Tibial nerve (tissue), 4 donors: ENCODE measurements around the gene CYP4X1. TPM values are rescaled to one million over a fixed set of nuclear protein-coding genes. Genes with fewer than 3 reads are reported as not detected.

ENCODE experiments used
- DNase-seq, 2 donors: peaks; one replicate each; pipeline ENCODE4 v3.0.0-alpha.2; 2019; ENCODE audit warnings: low spot score in 2 of 2
- H3K27ac ChIP-seq, 4 donors: fragments of 200-600 bp; sonication (generic) in 3 of 4; one replicate each; pipeline ENCODE4 v1.5.1; 2017 to 2019; ENCODE audit warnings: mild to moderate bottlenecking in 1 of 4
- H3K27me3 ChIP-seq, 2 donors: fragments of 200-600 bp; sonication (generic) in 1 of 2; one replicate each; pipeline versions ENCODE4 v1.5.1 to v1.6.0; 2017 to 2019
- H3K36me3 ChIP-seq, 3 donors: fragments of 200-600 bp; sonication (generic); one replicate each; pipeline ENCODE4 v1.5.1; 2018 to 2019
- H3K4me1 ChIP-seq, 4 donors: fragments of 200-600 bp; sonication (generic) in 3 of 4; one replicate each; pipeline ENCODE4 v1.5.1; 2017 to 2019
- H3K4me3 ChIP-seq, 4 donors: fragments of 200-600 bp; sonication (generic) in 3 of 4; one replicate each; pipeline ENCODE4 v1.5.1; 2017 to 2019; ENCODE audit warnings: mild to moderate bottlenecking in 1 of 4, moderate library complexity in 1 of 4
- H3K9me3 ChIP-seq, 4 donors: fragments of 200-600 bp; sonication (generic) in 3 of 4; one replicate each; pipeline ENCODE4 v1.5.1; 2017 to 2019
- EP300 ChIP-seq, 2 donors: sonication (generic); formaldehyde crosslinking; IDR thresholded peaks; one replicate each; pipeline ENCODE4 v1.6.1; 2017; ENCODE audit warnings: antibody characterized with exemption in 2 of 2, mild to moderate bottlenecking in 1 of 2
- POLR2A ChIP-seq, 2 donors: fragments of 450-650 bp; IDR thresholded peaks; one replicate each; pipeline ENCODE4 v1.6.1; 2017; ENCODE audit warnings: antibody characterized with exemption in 2 of 2, mild to moderate bottlenecking in 2 of 2, moderate library complexity in 2 of 2
- WGBS, 2 donors: methylation state at CpG; one replicate each; pipeline ENCODE4 v1.1.5; 2018; 5-methylcytosine and 5-hydroxymethylcytosine counted together
- total RNA-seq, 4 donors: library from RNA; depleted of rRNA; stranded (reverse); fragments of >200 nt; gene quantifications; one replicate each; pipeline ENCODE4 v1.1.0, GENCODE V29; 2016
- TF ChIP-seq, protein P1 (sequence below), 5 experiments: fragments of 200-600 bp in 3 of 5; fragments of 450-650 bp in 2 of 5; sonication (generic) in 3 of 5; IDR thresholded peaks; one replicate each; pipeline ENCODE4 v1.5.1; 2016 to 2019; ENCODE audit warnings: antibody characterized with exemption in 5 of 5, mild to moderate bottlenecking in 3 of 5, moderate library complexity in 2 of 5

CYP4X1 gene
- total RNA-seq, 4 donors from 2014 or later = 40.6 to 49.5 (median 41.5) TPM

DNA sequence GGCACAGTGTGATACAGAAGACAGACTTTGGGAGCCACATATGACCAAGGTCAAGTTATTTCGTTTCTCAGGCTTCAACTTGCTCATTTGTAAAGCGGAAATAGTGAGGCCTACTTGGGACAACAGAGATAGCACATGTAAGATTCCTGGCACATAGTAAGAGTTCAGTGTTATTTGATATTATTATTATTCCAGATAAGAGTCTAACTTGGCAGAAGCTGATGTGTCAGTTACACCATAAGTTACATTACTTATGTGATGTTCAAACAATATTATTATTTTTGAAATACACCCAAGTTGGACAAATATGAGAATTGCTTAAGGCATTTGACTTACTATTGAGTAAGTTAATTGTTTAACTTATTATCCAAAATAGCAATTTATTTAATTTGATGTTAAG is 10.2 kb upstream of the CYP4X1 start:
- no peaks in the 10 kb centered on the region for H3K27me3 ChIP-seq
- H3K4me3 ChIP-seq = no peak overlapping the region
- TF ChIP-seq POLR2A (IDR thresholded peaks at IDR 0.05) = no peak
- TF ChIP-seq, protein P1, sequence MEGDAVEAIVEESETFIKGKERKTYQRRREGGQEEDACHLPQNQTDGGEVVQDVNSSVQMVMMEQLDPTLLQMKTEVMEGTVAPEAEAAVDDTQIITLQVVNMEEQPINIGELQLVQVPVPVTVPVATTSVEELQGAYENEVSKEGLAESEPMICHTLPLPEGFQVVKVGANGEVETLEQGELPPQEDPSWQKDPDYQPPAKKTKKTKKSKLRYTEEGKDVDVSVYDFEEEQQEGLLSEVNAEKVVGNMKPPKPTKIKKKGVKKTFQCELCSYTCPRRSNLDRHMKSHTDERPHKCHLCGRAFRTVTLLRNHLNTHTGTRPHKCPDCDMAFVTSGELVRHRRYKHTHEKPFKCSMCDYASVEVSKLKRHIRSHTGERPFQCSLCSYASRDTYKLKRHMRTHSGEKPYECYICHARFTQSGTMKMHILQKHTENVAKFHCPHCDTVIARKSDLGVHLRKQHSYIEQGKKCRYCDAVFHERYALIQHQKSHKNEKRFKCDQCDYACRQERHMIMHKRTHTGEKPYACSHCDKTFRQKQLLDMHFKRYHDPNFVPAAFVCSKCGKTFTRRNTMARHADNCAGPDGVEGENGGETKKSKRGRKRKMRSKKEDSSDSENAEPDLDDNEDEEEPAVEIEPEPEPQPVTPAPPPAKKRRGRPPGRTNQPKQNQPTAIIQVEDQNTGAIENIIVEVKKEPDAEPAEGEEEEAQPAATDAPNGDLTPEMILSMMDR (IDR thresholded peaks at IDR 0.05) = no peak
- peak in 1 of 2 donors; percentile 19 for TF ChIP-seq EP300 (IDR thresholded peaks at IDR 0.05)
- H3K4me1 ChIP-seq = peaks cover 0 to 6% (median 0%) of the 10 kb centered on the region in 4 donors
- H3K27ac ChIP-seq = no peak overlapping the region
- no peaks in the 10 kb centered on the region for H3K9me3 ChIP-seq
- no peak for DNase-seq
- no peaks in the 10 kb centered on the region for H3K36me3 ChIP-seq
- 59 to 70% methylated on average over 2 of the region's 2 CpGs for WGBS, 2 donors

GRCh38 chr1:47021070-47021469 is 2.4 kb upstream of the CYP4X1 start:
- peaks cover 0 to 59% (median 3%) of the 10 kb centered on the region in 4 donors for H3K4me1 ChIP-seq
- H3K27ac ChIP-seq = peak overlapping the region in 2 of 4 donors; percentile 76 to 79
- no peaks in the 10 kb centered on the region for H3K9me3 ChIP-seq
- WGBS, 2 donors = 36 to 48% methylated on average over 2 of the region's 2 CpGs
- H3K4me3 ChIP-seq = no peak overlapping the region
- TF ChIP-seq EP300 (IDR thresholded peaks at IDR 0.05) (no peak), POLR2A (IDR thresholded peaks at IDR 0.05) (no peak)
- TF ChIP-seq, protein P1 (IDR thresholded peaks at IDR 0.05) = no peak
- no peaks in the 10 kb centered on the region for H3K27me3 ChIP-seq
- no peaks in the 10 kb centered on the region for H3K36me3 ChIP-seq
- DNase-seq = no peak

DNA sequence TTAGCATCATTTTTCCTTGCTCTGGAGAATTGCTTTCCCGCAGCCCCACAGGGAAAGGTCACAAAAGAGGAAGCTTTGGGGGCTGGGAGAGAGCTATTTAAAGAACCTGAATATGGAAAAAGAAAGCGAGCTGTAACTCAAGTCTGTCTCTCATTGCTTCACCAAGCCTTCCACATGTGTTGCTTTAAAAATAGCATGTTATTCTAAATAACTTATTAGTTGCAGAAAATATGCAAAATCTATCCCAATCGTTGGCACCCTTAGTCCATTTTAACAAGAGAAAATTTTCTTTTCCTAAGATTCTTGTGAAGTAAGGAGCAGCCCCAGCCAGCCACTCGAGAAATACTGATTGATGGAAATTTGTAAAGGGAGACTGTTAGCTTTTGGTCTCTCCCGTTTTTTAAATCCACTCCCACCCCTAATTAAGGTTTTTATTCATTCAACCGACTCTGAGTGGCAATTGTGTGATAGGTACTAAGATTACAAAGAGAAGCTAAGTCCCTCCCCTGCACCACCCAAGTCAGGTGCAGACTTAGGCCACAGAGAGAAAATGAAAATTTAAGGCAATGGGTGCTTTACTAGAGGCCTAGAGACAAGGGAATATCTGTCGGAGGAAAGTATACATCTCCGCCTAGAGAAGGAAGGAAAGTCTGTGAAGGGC is 802 bp downstream of the CYP4X1 start:
- Histone ChIP-seq H3K27me3 (no peaks in the 10 kb centered on the region), H3K36me3 (no peaks in the 10 kb centered on the region), H3K9me3 (no peaks in the 10 kb centered on the region), H3K4me3 (peak overlapping the region; percentile 17 to 53 (median 34)), H3K4me1 (peaks cover 0 to 51% (median 3%) of the 10 kb centered on the region in 4 donors), H3K27ac (peak overlapping the region in 2 of 4 donors; percentile 79)
- no peak for DNase-seq
- TF ChIP-seq EP300 (IDR thresholded peaks at IDR 0.05) = no peak
- TF ChIP-seq, protein P1 (IDR thresholded peaks at IDR 0.05) = no peak
- TF ChIP-seq POLR2A (IDR thresholded peaks at IDR 0.05) = no peak
- WGBS, 2 donors = 24 to 26% methylated on average over 8 of the region's 8 CpGs

GRCh38 chr1:47030170-47030805 is 6.8 kb downstream of the CYP4X1 start:
- Histone ChIP-seq H3K4me1 (peaks cover 0 to 42% (median 17%) of the 10 kb centered on the region in 4 donors), H3K27me3 (no peaks in the 10 kb centered on the region), H3K4me3 (no peak overlapping the region), H3K27ac (peak overlapping the region in 2 of 4 donors; percentile 60 to 80), H3K9me3 (no peaks in the 10 kb centered on the region), H3K36me3 (peaks cover 0 to 5% (median 0%) of the 10 kb centered on the region in 3 donors)
- no peak for DNase-seq
- 62 to 68% methylated on average over 3 of the region's 3 CpGs for WGBS, 2 donors
- TF ChIP-seq, protein P1 (IDR thresholded peaks at IDR 0.05) = no peak

GRCh38 chr1:47031059-47031458 is 7.6 kb downstream of the CYP4X1 start:
- Histone ChIP-seq H3K27me3 (no peaks in the 10 kb centered on the region), H3K9me3 (no peaks in the 10 kb centered on the region), H3K27ac (peak overlapping the region in 2 of 4 donors; percentile 60 to 80), H3K4me3 (no peak overlapping the region), H3K36me3 (peaks cover 0 to 10% (median 0%) of the 10 kb centered on the region in 3 donors), H3K4me1 (peaks cover 0 to 42% (median 17%) of the 10 kb centered on the region in 4 donors)
- 22% methylated on average over 3 of the region's 3 CpGs for WGBS, 2 donors
- peak in 1 of 2 donors; percentile 44 for DNase-seq
- TF ChIP-seq EP300 (IDR thresholded peaks at IDR 0.05) = peak in 1 of 2 donors; percentile 56
- TF ChIP-seq, protein P1 (IDR thresholded peaks at IDR 0.05) = no peak
